OCI-LY3 (cell line): ENCODE data around the gene NCKAP1.

Experiments used
- H2AFZ ChIP-seq: fragments of 200-600, 300-600 bp; shearing (Covaris generic); 2 replicates; pipeline ENCODE4 v1.6.0; 2014; ENCODE audit warnings: antibody characterized with exemption, low read depth, low read length
- H3K27ac ChIP-seq: fragments of 200-600, 300-600 bp; sonication (generic); 2 replicates; pipeline ENCODE4 v1.5.1; 2014; ENCODE audit warnings: mild to moderate bottlenecking, low read length, moderate library complexity, mixed read lengths
- H3K27me3 ChIP-seq: fragments of 200-600, 300-600 bp; sonication (generic); 2 replicates; pipeline ENCODE4 v1.6.1; 2014; ENCODE audit warnings: low read depth, low read length, mixed read lengths
- H3K36me3 ChIP-seq: fragments of 200-600, 300-600 bp; sonication (generic); replicated peaks from 2 replicates; pipeline ENCODE3; 2014; ENCODE audit warnings: low read depth, low read length, mixed read lengths
- H3K4me1 ChIP-seq: fragments of 300-600, 200-600 bp; sonication (generic); 2 replicates; pipeline ENCODE4 v1.6.1; 2014; ENCODE audit warnings: low read length, mixed read lengths
- H3K4me2 ChIP-seq: fragments of 200-600, 300-600 bp; sonication (generic); 2 replicates; pipeline ENCODE4 v1.6.1; 2014; ENCODE audit warnings: low read length, mixed read lengths
- H3K4me3 ChIP-seq: fragments of 300-600, 200-600 bp; sonication (generic); 2 replicates; pipeline ENCODE4 v1.5.1; 2014; ENCODE audit warnings: antibody characterized with exemption, mild to moderate bottlenecking, low read length, moderate library complexity
- H3K79me2 ChIP-seq: fragments of 300-600, 200-600 bp; shearing (Covaris generic); 2 replicates; pipeline ENCODE4 v1.6.1; 2014; ENCODE audit warnings: mild to moderate bottlenecking, low read length, mixed read lengths
- H3K9ac ChIP-seq: fragments of 300-600, 200-600 bp; shearing (Covaris generic); 2 replicates; pipeline ENCODE4 v1.6.0; 2014; ENCODE audit warnings: mild to moderate bottlenecking, low read length, moderate library complexity
- H3K9me3 ChIP-seq: fragments of 200-600, 300-600 bp; shearing (Covaris generic); 2 replicates; pipeline ENCODE4 v1.6.1; 2014; ENCODE audit warnings: low read length, mixed read lengths; ENCODE audit not compliant: insufficient read depth
- H4K20me1 ChIP-seq: fragments of 200-600, 300-600 bp; sonication (generic); 2 replicates; pipeline ENCODE4 v1.6.1; 2016; ENCODE audit warnings: low read length, mixed read lengths; ENCODE audit not compliant: insufficient read depth
- CTCF ChIP-seq: fragments of 200-600, 300-600 bp; sonication (generic); IDR thresholded peaks from 2 replicates; pipeline ENCODE4 v1.5.1; 2014; ENCODE audit warnings: antibody characterized with exemption, low read length, low read depth
- EZH2phosphoT487 ChIP-seq: fragments of 200-600 bp; shearing (Covaris generic); IDR thresholded peaks from 2 replicates; pipeline ENCODE4 v1.6.1; 2018; ENCODE audit warnings: antibody characterized with exemption, mixed run types, low read depth

The NCKAP1 gene

DNA sequence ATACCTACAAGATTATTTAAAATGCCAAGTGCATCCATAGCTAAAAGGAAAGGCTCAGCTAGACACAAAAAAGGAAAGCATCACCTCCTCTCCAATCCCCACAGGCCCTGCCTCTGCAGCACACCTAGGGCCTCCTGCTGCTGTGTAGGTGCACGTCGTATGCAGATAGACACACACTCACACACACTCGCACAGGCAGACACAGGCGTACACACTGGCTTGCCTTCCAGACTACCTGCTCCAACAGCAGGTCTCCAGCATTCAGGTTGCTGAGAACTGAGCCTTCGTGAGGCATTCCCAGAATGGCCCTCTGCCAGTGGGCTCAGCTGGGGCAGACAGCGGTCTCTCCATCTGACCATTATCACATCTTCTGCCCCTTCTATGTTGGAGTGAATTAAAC, 136.5 kb downstream of the NCKAP1 start:
- Histone ChIP-seq H3K27me3 (no peaks in the 10 kb centered on the region), H3K9me3 (no peaks in the 10 kb centered on the region), H3K4me1 (no peaks in the 10 kb centered on the region), H4K20me1 (no peaks in the 10 kb centered on the region), H3K4me3 (no peak overlapping the region), H3K9ac (no peak overlapping the region), H2AFZ (no peak overlapping the region), H3K79me2 (no peaks in the 10 kb centered on the region), H3K4me2 (no peak overlapping the region), H3K27ac (no peak overlapping the region), H3K36me3 (no peaks in the 10 kb centered on the region)
- TF ChIP-seq EZH2phosphoT487 (no peak), CTCF (no peak)

DNA sequence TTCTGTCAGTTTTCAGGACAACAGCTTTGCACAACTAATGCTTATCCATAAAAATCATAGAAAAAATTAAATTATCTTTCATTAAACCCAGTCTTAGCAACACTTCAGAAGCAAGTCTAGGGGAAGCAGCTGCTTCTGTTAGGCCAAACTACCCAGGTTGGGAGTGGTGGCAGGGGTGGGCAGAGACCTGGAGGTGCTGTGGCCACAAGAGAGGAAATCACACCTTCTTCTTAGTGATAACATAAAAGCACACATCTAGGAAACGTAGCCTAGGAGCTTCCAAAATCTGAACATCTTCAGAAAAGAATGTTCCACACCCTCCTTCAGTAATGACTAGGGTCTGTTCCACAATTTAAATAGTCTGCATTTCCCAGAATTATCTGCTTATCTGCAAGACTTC, 139.5 kb downstream of the NCKAP1 start:
- Histone ChIP-seq H3K36me3 (no peaks in the 10 kb centered on the region), H3K27ac (no peak overlapping the region), H3K4me2 (no peak overlapping the region), H3K9ac (no peak overlapping the region), H4K20me1 (no peaks in the 10 kb centered on the region), H3K79me2 (no peaks in the 10 kb centered on the region), H3K27me3 (no peaks in the 10 kb centered on the region), H3K4me1 (no peaks in the 10 kb centered on the region), H3K4me3 (no peak overlapping the region), H2AFZ (no peak overlapping the region), H3K9me3 (no peaks in the 10 kb centered on the region)
- TF ChIP-seq EZH2phosphoT487 (no peak), CTCF (no peak)

GRCh38 chr2:182897137-182897536, 141.1 kb downstream of the NCKAP1 start:
- no peak overlapping the region for H2AFZ ChIP-seq
- H3K4me3 ChIP-seq, result no peak overlapping the region
- TF ChIP-seq CTCF, result no peak
- no peak for TF ChIP-seq EZH2phosphoT487
- no peaks in the 10 kb centered on the region for H3K36me3 ChIP-seq
- no peaks in the 10 kb centered on the region for H3K4me1 ChIP-seq
- no peaks in the 10 kb centered on the region for H3K27me3 ChIP-seq
- no peaks in the 10 kb centered on the region for H3K9me3 ChIP-seq
- H3K79me2 ChIP-seq, result no peaks in the 10 kb centered on the region
- H3K27ac ChIP-seq, result no peak overlapping the region
- no peak overlapping the region for H3K4me2 ChIP-seq
- no peaks in the 10 kb centered on the region for H4K20me1 ChIP-seq
- H3K9ac ChIP-seq, result no peak overlapping the region

DNA sequence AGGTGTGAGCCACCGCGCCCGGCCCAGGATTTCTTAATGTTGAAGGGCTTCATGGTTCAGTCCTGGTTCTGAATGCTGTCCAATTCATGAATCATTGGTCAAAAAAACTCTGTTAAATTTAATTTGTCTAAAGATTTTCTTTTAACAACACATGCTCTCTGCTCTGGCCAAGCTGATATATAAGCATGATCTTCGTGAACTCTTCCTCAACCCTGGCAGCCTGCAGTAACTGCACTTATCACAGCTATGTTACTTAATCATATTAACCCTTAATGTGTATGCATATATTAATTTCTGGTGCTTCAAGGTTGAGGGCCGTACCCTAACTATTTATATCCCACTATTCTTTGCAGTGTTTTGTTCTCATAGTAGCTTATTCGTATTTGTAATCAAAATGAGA, 142.5 kb downstream of the NCKAP1 start:
- Histone ChIP-seq H2AFZ (no peak overlapping the region), H3K79me2 (no peaks in the 10 kb centered on the region), H3K9me3 (no peaks in the 10 kb centered on the region), H3K9ac (no peak overlapping the region), H3K27me3 (no peaks in the 10 kb centered on the region), H3K27ac (no peak overlapping the region), H3K4me2 (no peak overlapping the region), H3K4me1 (no peaks in the 10 kb centered on the region), H4K20me1 (no peaks in the 10 kb centered on the region), H3K4me3 (no peak overlapping the region), H3K36me3 (no peaks in the 10 kb centered on the region)
- TF ChIP-seq EZH2phosphoT487 (no peak), CTCF (no peak)
